Measurements from ENCODE around the gene PTPRG. TPM values are rescaled to one million over a fixed set of nuclear protein-coding genes. Genes with fewer than 3 reads are reported as not detected.

Gene PTPRG
- total RNA-seq, 1 experiment from 2014 or later: 32.1 TPM

GRCh38 chr3:61771976-61772375 is 210.6 kb downstream of the PTPRG start:
- intact Hi-C loops (cut with micrococcal nuclease): no loop called here
- ATAC-seq (no peak), DNase-seq (ENCODE audit: low read depth, low spot score) (no peak)
- H4K20me1 ChIP-seq (ENCODE audit: insufficient read depth): no peaks in the 10 kb centered on the region
- H3K4me3 ChIP-seq (replicated peaks in 1 of 2; ENCODE audit: low read depth in 1 of 2, low read length in 2 of 2): no peak overlapping the region
- no peak overlapping the region for H3K4me2 ChIP-seq (ENCODE audit: low read length)
- POLR2A ChIA-PET: no interaction called here
- H3K79me2 ChIP-seq (ENCODE audit: insufficient read depth, low read length): no peaks in the 10 kb centered on the region
- CTCF ChIA-PET: no interaction called here
- H3K4me1 ChIP-seq (ENCODE audit: control insufficient read depth in 1 of 2, insufficient read depth in 2 of 2, low read length in 2 of 2): no peaks in the 10 kb centered on the region
- no peak overlapping the region for H3K27ac ChIP-seq (ENCODE audit: low read depth, low read length)
- no peak overlapping the region for H2AFZ ChIP-seq (ENCODE audit: low read depth, low read length, poor library complexity, severe bottlenecking)
- no peak overlapping the region for H3K9ac ChIP-seq (ENCODE audit: low read length)
- no TSS peak for BruUV-seq (replicated peaks)
- no peaks in the 10 kb centered on the region for H3K36me3 ChIP-seq (ENCODE audit: control insufficient read depth in 1 of 2, insufficient read depth in 2 of 2, low read length in 2 of 2)
- H3K9me2 ChIP-seq (ENCODE audit: insufficient read depth): no peaks in the 10 kb centered on the region
- H3K9me3 ChIP-seq (ENCODE audit: control insufficient read depth in 1 of 2, insufficient read depth in 1 of 2, low read depth in 1 of 2, low read length in 2 of 2): no peaks in the 10 kb centered on the region
- TF ChIP-seq ZNF274 (IDR thresholded peaks at IDR 0.05; ENCODE audit: low read depth, low read length): no peak
- no peak for TF ChIP-seq CEBPB (IDR thresholded peaks at IDR 0.05; ENCODE audit: low read depth)
- TF ChIP-seq TCF7L2 (IDR thresholded peaks at IDR 0.05; ENCODE audit: borderline replicate concordance, extremely low read depth, insufficient read depth, insufficient read length): no peak
- TF ChIP-seq POLR2AphosphoS5 (IDR thresholded peaks at IDR 0.05; ENCODE audit: low read depth, low read length): no peak
- no peak for TF ChIP-seq EZH2phosphoT487 (IDR thresholded peaks at IDR 0.05; ENCODE audit: borderline replicate concordance)
- H3K27me3 ChIP-seq (ENCODE audit: insufficient read depth, low read length): no peaks in the 10 kb centered on the region
- RAD21 ChIA-PET (ENCODE audit: low non-redundant PET in 1 of 2, low total read pairs in 2 of 2, uncharacterized antibody in 2 of 2, unreplicated experiment in 2 of 2): no interaction called here

GRCh38 chr3:61772456-61772855 is 211.1 kb downstream of the PTPRG start:
- Histone ChIP-seq H3K4me3 (replicated peaks in 1 of 2; ENCODE audit: low read depth in 1 of 2, low read length in 2 of 2) (no peak overlapping the region), H2AFZ (ENCODE audit: low read depth, low read length, poor library complexity, severe bottlenecking) (no peak overlapping the region), H3K27ac (ENCODE audit: low read depth, low read length) (no peak overlapping the region), H3K36me3 (ENCODE audit: control insufficient read depth in 1 of 2, insufficient read depth in 2 of 2, low read length in 2 of 2) (no peaks in the 10 kb centered on the region), H3K27me3 (ENCODE audit: insufficient read depth, low read length) (no peaks in the 10 kb centered on the region), H3K9me2 (ENCODE audit: insufficient read depth) (no peaks in the 10 kb centered on the region), H4K20me1 (ENCODE audit: insufficient read depth) (no peaks in the 10 kb centered on the region), H3K4me1 (ENCODE audit: control insufficient read depth in 1 of 2, insufficient read depth in 2 of 2, low read length in 2 of 2) (no peaks in the 10 kb centered on the region), H3K9me3 (ENCODE audit: control insufficient read depth in 1 of 2, insufficient read depth in 1 of 2, low read depth in 1 of 2, low read length in 2 of 2) (no peaks in the 10 kb centered on the region), H3K9ac (ENCODE audit: low read length) (no peak overlapping the region), H3K79me2 (ENCODE audit: insufficient read depth, low read length) (no peaks in the 10 kb centered on the region), H3K4me2 (ENCODE audit: low read length) (no peak overlapping the region)
- intact Hi-C loops (cut with micrococcal nuclease): no loop called here
- DNase-seq (ENCODE audit: low read depth, low spot score) (no peak), ATAC-seq (no peak)
- TF ChIP-seq YY1 (IDR thresholded peaks at IDR 0.05; ENCODE audit: extremely low read depth, insufficient replicate concordance, low read depth, low read length) (no peak), EZH2 (IDR thresholded peaks at IDR 0.05) (no peak), CEBPB (IDR thresholded peaks at IDR 0.05; ENCODE audit: low read depth) (no peak), POLR2AphosphoS5 (IDR thresholded peaks at IDR 0.05; ENCODE audit: low read depth, low read length) (no peak), EGR1 (IDR thresholded peaks at IDR 0.05; ENCODE audit: low read depth) (no peak), SIN3A (IDR thresholded peaks at IDR 0.05; ENCODE audit: low read depth) (no peak), SP1 (IDR thresholded peaks at IDR 0.05; ENCODE audit: low read depth) (no peak), CBX3 (IDR thresholded peaks at IDR 0.05; ENCODE audit: low read depth) (no peak), TCF7L2 (IDR thresholded peaks at IDR 0.05; ENCODE audit: borderline replicate concordance, extremely low read depth, insufficient read depth, insufficient read length) (no peak)
- RAD21 ChIA-PET (ENCODE audit: low non-redundant PET in 1 of 2, low total read pairs in 2 of 2, uncharacterized antibody in 2 of 2, unreplicated experiment in 2 of 2): no interaction called here
- POLR2A ChIA-PET: no interaction called here
- CTCF ChIA-PET: no interaction called here
- no TSS peak for BruUV-seq (replicated peaks)
